ENCODE results near the gene TNNI3K.

TNNI3K gene

DNA sequence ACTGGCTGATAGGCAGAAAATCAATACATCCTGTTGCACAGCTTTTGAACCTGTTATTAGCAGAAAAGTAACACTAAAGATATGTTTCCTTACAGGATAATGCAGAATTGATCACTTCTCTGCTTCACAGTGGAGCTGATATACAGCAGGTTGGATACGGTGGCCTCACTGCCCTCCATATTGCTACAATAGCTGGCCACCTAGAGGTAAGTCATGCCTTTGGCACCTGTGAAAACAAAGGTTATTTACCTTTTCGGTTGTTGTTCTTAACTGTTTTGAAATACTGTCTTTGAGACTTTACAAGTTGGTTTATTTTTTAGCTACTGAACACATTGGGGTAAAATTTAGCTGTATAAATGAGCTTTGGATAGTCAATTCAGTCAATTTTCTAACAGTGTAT is 36.3 kb downstream of the TNNI3K start:
- in situ Hi-C loops (cut with MboI; ENCODE audit: low pct_unique_long_range_greater_than_20kb, low sequenced_read_pairs, unreplicated experiment) = no loop called here
- DNase-seq (ENCODE audit: low spot score) = no peak
- TF ChIP-seq CTCF (IDR thresholded peaks at IDR 0.05; ENCODE audit: extremely low read depth, insufficient read depth, missing control alignments) = no peak

DNA sequence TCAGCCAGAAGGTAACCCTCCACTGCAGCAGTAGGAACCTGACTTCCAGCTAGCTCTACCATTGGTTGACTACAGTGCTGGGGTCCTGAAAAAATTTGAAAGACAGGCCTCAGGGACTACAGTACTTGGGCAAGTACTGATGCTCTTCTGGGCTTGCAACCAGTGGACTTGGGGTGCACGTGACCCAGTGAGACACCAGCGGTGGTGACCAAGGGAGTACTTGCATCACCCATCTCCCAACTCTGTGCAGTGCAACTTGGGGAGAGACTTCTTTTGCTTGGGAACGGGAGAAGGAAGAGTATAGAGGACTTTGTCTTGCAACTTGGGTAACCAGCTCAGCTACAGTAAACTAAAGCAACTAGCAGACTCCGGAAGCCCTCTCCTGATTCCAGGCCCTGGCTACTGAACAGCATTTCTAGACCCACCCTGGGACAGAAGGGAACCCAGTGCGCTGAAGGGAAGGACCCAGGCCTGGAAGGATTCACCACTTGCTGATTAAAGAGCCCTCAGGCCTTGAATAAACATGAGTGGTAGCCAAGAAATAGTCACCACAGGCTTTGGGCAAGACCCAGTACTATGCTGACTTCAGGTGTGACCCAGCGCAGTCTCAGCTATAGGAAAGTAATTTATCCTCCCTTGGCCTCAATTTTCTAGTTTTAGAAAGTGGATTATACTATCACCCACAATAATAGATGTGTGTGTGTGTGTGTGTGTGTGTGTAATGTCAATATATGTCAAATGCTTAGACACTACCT is 45.6 kb downstream of the TNNI3K start:
- no peak for DNase-seq (ENCODE audit: low spot score)
- in situ Hi-C loops (cut with MboI; ENCODE audit: low pct_unique_long_range_greater_than_20kb, low sequenced_read_pairs, unreplicated experiment) = no loop called here

GRCh38 chr1:74286414-74286813 is 51.2 kb downstream of the TNNI3K start:
- no peak for DNase-seq (ENCODE audit: low spot score)
- in situ Hi-C loops (cut with MboI; ENCODE audit: low pct_unique_long_range_greater_than_20kb, low sequenced_read_pairs, unreplicated experiment) = no loop called here
- no peak for TF ChIP-seq CTCF (IDR thresholded peaks at IDR 0.05; ENCODE audit: extremely low read depth, insufficient read depth, missing control alignments)

More for the DNA sequence above, 45.6 kb downstream of the TNNI3K start:
- TF ChIP-seq CTCF (IDR thresholded peaks at IDR 0.05; ENCODE audit: extremely low read depth, insufficient read depth, missing control alignments) = no peak

DNA sequence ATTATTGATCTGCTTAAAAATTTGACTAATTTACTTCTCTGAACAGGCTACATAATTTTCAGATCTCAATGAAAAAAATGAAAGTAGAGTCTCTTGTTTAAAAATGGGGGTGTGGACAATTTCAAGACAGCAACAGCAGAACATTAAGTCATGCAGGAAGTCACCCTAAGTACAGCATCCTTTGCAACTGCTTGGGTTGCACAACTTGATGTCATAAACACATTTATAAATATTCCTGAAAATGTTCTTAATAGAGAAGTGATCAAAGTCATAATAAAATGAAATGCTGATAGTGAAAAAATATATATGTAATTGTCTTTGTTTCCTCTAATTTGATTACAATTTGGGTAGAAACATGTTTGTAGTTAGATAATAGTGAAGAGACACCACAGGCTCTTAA is 79.3 kb downstream of the TNNI3K start:
- DNase-seq (ENCODE audit: low spot score) = no peak
- in situ Hi-C loops (cut with MboI; ENCODE audit: low pct_unique_long_range_greater_than_20kb, low sequenced_read_pairs, unreplicated experiment) = no loop called here
- no peak for TF ChIP-seq CTCF (IDR thresholded peaks at IDR 0.05; ENCODE audit: extremely low read depth, insufficient read depth, missing control alignments)

DNA sequence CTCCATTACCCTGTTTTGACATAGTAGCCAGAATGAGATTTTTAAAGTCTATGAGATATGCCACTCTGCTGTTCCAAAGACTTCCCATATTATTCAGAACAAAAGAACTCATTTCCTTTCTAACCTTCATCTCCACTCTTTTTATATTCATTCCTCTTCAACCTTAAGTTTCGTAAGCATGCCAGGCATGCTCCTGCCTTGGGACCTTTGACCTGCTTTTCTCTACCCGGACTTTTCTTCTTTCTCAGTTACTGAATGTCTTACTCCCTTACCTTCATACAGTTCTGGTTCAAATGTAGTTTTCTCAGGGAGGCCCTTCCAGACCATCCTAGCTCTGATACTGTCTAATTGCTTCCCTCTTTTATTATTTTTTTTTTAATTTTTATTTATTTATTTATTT is 81.1 kb downstream of the TNNI3K start:
- in situ Hi-C loops (cut with MboI; ENCODE audit: low pct_unique_long_range_greater_than_20kb, low sequenced_read_pairs, unreplicated experiment) = no loop called here
- no peak for DNase-seq (ENCODE audit: low spot score)
- TF ChIP-seq CTCF (IDR thresholded peaks at IDR 0.05; ENCODE audit: extremely low read depth, insufficient read depth, missing control alignments) = no peak

DNA sequence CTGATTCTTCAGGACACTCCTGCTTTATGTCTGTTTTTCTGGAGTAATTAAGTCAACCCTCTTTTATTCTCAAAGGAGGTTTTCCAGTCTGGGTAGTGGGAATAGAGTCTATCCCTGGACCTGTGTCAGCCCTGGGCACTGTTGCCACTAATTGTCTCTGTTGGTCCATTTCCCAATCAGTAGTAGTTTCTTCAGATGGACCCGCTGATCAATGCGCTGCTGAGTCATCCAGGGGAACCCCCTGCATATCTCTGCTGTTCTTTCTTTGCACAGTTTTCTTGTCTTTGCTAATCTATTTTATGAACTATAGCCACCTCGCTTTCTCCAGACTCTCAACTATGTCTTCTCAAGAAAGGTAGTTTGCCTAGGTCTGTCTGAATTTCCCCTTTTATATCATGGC is 82.5 kb downstream of the TNNI3K start:
- no peak for DNase-seq (ENCODE audit: low spot score)
- in situ Hi-C loops (cut with MboI; ENCODE audit: low pct_unique_long_range_greater_than_20kb, low sequenced_read_pairs, unreplicated experiment) = no loop called here
- no peak for TF ChIP-seq CTCF (IDR thresholded peaks at IDR 0.05; ENCODE audit: extremely low read depth, insufficient read depth, missing control alignments)
